CD4-positive, alpha-beta T cell treated with Interleukin-17A for 4 hours (primary cell): Measurements from ENCODE around the gene CADM1.
A peak's percentile ranks its signal among the peaks of the same experiment; 100 is the strongest.

ENCODE experiments used
- DNase-seq: peaks from one replicate; pipeline ENCODE4 v3.0.0-alpha.2; 2020; ENCODE audit warnings: mixed read lengths

The CADM1 gene

GRCh38 chr11:115515647-115516395 is 11.6 kb upstream of the CADM1 start:
- no peak for DNase-seq

DNA sequence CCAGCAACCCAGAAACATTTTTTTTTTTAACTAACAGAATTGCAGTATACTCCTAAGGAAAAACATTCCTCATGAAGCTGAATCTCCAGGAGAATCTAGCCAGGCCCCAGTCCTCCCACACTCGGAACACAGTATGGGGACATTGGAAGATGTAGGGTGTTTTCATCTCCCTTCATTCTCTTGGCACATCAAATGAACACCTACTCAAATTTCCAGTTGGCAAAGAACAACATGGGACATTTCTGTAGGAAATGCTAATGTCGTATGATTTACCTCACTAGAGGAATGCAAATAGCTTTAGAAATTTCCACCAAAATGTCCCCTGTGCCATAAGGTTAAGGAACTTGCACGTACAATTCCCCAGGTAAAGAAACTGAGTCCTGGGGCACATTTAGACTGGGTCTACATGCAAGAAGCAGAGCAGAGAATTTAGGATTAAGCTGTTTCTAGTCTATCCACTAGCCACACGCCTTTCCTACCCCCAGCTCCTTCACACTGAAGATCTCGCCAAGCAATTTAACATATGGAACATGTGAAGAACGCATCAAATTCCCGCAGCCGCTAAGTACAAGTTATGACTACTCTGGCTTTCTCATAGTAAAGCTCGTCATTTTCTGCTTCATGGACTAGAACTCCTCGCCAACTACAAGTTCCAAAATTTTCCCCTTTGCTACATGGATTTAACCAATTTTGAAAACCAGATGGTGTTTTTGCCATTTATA is 2.9 kb upstream of the CADM1 start:
- no peak for DNase-seq

DNA sequence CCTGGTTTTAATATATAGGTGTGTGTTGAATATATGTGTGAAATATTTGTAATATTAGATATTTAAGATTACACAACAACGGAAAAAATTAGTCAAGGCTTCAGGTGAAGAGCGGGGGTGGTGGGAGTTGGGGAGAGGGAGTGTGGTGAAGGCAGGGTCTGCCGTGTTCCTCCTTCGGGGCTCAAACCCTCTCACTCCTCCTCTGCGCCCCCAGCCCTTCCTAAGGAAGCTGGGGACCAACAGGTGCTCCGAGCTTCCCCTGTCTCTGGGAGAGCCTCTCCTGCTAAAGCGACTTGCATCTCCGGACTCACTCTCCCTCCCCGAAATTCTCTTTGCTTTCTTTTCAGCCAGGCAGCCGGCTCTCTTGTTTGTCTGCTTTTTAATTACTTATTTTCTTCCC is 960 bp upstream of the CADM1 start:
- no peak for DNase-seq

- DNase-seq = no peak
These were observed 334 bp downstream of the CADM1 start for GRCh38 chr11:115503886-115504275.

DNA sequence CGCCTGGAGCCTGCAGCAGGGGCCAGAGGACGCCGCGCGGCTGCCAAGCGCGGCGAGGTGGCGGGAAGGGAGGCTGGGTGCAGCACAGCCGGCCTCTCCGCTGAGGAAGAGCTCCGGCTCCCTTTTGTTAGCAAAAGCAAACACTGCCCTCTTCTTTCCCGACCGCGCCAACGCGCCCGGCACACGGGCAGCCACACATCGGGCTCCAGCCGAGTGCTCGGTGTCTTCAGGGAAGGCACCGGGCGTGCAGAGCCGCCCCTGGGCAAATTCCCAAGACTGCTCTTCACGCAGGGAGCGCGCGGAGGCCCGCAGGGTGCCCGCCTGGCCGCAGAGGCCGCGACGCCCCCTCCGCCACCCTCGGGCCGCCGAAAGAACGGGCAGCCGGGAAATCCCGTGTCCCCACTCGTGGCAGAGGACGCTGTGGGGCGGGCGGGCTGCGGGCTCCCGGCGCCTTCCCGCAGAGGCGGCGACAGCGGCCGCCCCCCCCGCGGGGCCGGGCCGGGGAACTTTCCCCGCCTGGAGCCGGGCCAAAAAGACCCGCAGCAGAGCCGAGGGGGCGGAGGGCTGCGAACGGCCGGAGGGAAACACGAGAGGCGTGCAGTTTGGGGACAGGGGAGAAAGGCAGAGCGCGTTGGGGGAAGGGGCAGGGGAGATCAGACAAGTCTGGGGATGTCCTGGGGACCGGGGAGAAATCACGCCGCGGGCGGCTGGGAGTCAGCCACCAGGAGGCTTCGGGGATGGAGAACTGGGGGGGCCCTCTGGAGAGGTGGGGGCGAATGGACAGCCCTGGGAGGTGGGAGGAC is 931 bp downstream of the CADM1 start:
- DNase-seq = peak; percentile 17

DNA sequence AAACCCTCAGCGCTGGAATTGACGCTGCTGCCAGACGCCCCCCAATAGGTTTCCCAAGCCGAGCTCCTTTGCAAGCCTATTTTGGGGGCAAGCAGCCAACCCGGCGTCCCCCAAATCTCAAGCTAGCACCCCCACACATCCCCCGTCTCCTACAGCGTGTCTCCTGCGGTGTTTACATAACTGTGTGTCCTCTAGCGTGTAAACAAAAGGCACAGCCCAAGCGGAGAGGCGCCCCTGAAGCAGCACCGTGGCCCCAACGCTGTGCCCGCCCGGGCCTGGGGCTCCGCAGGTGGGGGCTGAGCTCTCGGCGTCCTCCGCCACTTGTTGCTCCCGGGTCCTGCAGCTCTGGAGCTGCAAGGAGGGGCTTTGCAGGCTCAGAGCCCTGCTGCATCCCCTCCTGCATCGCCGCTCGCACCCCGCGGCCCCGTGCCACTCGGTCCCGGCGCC is 1.6 kb downstream of the CADM1 start:
- DNase-seq = no peak

DNA sequence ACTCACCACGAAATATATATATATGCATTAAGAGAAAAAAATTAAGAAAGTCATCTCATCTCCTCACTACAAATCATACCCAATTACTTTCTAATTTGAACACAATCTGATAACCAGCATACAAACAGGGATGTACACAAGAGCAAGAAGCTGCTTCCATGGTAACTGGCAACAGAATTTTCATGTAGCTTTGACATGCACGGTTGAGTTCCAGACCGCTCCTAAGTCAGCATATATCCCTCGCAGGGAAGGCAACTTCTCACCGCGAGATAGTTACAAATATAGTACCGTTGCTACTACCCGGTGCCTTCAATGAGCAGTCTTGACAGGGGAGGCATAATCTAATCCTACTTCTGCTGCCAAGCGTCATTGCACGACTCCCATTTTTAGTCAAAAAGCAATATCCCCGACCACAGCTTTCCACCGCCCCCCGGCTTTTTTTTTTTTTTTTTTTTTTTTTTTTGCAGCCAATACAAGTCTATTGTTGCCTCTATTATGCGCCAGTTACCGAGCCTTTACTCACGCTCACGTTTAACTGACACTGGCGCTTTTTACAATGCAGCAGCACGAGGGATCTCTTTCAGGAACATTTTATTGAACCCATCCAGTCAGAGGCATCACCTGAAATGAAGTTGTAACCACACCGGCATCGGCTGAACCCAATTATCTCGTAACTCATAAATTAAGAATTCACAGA is 2.2 kb downstream of the CADM1 start:
- DNase-seq = no peak

DNA sequence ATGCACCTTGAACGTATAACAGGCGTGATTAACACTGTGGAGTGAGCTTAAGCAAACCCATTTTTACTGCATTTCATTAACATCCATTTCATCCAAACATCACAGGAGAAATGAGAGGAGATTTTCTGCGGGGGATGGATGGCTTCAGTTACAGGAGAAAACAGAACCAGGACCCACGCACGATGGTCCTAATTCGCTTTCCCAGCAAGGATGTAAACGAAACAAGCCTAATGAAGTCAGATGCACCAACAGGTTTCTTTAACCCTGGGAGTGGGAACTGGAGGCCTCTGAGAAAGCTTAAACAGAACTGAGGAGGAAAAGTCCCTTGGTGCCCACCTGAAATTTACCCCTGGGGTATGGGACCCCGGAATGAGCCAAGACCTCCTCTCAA is 2.7 kb downstream of the CADM1 start:
- DNase-seq = no peak

DNA sequence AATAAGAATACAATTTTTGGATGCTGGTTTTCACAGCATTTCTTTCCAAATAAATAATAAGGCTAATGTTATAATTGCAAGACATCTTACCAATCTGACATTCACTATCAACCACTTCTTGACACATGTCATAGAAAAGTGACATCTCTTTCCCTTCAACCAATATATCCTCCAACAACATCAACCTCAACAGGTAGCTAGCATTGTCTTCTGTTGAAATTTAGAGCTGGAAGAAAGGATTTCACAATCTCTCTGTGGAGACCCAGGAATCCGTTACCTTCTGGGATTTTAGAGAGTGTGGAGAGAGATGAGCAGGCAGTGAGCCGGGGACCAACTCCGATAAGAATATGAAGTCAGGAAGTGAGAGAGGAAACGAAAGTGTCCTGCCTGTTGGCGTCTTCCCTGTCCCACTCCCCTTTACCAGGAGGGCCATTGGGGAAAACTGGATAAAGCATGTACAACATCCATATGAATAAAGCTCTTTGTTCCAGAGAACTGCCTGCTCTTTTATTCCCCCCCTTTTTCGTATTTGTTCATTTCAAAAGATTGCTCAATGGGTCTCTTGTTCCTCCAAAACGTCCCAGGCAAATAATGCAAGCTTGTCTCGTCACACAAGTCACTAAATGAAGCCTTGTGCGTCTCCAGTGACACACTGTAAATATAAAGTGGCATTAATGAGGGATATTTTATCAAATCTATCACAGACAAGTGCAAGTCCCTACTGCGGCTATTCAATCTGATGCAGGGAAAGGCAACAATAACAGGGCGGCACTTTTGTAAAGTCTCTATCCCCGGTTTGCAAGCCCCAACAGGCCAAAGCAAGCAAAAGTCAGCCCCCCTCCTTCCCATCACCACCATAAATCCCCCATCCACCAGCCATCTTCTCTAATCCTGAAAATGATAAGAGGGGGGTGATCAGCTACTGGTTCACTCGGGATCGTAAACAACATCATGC is 3.4 kb downstream of the CADM1 start:
- DNase-seq = no peak

- DNase-seq = no peak
These were observed 4.3 kb downstream of the CADM1 start for GRCh38 chr11:115499891-115500290.

DNA sequence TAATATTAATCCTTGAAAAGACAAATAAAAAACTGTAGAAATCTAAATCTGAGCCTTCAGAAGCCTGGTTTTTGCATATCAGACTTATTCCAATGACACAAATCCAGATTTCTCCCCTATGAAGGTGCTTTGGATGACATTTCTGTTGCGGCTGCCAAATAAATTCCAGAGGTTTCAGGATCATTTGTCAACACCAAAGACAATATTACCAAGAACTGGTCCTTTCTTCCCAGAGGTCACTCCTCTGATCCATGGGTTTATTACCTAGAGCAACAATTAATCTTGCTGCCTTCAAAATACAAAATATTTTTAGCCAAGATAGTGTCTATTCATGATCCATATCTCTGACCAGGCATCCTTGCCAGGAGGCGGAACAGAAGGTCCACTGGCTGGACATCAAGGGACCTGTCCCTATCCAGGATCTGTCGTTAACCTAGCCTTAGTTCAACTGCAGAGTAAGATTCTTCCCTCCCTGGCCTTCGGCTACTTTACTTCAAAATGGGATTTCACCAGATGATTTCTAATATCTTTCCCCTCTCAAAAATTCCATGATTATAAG is 4.9 kb downstream of the CADM1 start:
- DNase-seq = no peak

GRCh38 chr11:115498354-115498753 is 5.9 kb downstream of the CADM1 start:
- DNase-seq = no peak

DNA sequence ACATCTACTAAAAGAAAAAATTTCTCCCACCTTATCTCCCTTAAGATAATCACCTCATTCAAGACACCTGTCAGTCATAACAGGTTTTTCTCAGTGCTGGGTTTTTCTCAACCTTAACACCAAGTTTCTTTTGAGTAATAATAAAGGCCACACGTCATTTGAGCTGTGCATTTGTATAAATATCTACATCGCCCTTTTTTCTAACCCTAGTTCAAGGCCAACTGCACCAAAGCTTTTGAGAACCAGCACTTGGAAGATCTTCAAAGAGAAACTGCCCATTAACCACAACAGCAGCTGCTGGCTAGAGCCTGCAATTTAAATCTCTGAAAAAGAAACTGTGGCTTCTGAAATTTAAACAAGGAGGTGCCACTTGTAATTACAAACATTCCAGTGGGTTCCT is 6.9 kb downstream of the CADM1 start:
- no peak for DNase-seq

DNA sequence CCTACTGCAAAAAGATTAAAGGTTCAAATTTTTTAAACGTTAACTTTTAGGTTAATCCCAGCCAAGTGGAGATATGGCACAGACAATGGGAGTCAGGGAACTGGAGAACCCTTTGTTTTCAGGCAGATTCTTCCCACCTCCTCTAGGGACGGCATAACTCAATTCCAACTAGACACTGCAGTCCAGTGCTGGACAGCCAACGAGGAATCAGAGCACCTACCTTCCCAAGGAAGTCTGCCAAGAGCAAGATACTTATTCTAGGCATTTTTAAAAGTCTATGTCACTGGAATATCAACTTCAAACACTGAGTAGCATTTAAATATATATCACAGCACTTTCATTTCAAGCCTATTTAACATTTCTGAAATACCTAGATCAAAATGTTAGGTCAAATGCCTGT is 7.3 kb downstream of the CADM1 start:
- no peak for DNase-seq

- no peak for DNase-seq
These were observed 10.3 kb downstream of the CADM1 start for GRCh38 chr11:115493905-115494304.

GRCh38 chr11:115493488-115493887 is 10.7 kb downstream of the CADM1 start:
- DNase-seq = no peak

DNA sequence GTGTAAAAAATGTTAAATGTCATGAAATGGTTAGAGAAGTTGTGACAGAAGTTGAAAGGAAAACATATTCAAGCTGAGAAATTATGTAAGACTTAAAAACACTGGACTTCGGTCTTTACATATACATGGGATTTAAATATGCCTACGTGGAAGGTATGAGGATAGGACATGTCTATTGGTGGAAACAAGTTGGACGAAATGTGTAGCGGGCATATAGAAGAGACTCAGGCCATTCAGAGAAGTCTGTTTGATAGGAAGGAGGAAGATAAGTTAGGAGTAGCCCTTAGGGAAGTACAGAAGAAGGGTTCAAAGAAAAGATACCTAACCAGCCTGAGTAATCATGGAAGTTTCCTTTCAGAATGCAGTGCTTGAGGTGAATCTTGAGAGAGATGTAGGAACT is 14.7 kb downstream of the CADM1 start:
- DNase-seq = no peak

- no peak for DNase-seq
These were observed 15.3 kb downstream of the CADM1 start for GRCh38 chr11:115488945-115489344.

DNA sequence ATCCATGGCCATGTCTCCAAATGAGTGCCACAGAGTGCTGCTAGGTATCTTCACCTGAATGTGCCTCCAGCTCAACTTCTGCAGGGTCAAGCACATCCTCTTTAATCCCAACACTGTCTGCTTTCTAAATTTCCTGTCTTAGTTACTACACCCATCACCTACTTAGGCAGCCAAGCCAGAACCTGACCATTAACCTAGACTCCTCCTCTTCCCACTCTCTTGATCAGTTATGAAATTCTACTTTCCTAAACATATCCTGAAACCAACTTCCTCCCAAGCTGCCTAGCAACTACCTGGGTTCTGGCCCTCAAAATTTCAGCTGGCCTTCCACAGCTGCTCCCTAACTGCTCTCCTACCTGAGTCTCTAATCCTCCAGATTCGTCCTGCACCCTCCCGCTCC is 22.7 kb downstream of the CADM1 start:
- DNase-seq = no peak

DNA sequence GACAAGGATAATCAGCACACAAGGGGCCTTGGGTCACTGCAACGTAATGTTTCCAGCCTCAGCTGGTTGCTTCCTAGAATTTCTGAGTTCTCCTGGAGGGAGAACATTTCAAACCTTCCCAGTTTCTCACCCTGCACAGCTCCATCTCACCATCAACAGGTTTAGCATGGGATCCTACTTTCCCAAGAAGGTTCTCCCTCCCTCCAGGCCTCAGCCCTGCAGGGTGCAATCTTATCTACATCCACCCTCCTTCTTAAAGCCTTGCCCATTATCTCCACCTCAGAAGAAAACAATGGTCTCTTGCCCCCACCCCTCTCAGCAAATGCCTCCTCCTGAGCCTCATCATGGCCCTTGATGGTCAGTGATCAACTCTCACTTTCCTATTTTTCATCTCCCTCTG is 23.6 kb downstream of the CADM1 start:
- no peak for DNase-seq

DNA sequence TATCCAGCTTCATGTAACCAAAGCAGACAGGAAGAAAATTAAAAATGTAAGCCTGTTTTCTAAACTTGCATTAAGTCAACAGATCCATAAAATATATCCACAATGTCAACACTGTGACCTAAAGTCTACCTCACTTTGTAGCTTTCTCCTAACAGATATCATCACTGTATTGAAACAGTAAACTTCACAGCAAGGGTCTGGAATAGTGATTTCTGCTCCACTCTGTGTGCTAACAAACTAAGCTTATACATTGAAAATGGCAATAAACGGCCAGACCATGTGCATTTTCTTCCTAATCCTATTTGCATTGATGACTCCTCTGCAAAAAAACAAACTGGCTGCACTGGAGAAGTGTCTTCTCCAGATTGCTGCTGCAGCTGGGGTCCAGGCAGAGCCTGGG is 26.8 kb downstream of the CADM1 start:
- no peak for DNase-seq
